Measurements from ENCODE around the gene RYR2.

DNA sequence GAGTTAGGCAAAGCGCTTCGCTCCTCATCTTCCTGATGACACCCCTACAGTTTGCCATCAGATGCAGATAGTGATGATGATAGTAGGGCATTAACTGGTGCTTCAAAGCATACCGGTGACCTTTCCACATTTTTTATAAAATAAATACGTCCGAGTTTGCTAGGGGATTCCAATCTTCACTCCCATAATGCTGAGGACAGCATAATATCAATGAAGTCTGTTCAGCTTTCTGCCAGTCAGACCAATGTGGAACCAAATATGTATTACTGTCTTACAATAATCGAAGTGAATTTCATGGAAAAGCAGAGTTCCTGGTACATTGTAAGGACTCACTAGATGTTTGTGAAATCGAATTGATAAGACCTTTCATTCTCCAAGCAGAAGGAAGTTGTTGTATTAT, 258.7 kb downstream of the RYR2 start:
- TF ChIP-seq, protein P1, sequence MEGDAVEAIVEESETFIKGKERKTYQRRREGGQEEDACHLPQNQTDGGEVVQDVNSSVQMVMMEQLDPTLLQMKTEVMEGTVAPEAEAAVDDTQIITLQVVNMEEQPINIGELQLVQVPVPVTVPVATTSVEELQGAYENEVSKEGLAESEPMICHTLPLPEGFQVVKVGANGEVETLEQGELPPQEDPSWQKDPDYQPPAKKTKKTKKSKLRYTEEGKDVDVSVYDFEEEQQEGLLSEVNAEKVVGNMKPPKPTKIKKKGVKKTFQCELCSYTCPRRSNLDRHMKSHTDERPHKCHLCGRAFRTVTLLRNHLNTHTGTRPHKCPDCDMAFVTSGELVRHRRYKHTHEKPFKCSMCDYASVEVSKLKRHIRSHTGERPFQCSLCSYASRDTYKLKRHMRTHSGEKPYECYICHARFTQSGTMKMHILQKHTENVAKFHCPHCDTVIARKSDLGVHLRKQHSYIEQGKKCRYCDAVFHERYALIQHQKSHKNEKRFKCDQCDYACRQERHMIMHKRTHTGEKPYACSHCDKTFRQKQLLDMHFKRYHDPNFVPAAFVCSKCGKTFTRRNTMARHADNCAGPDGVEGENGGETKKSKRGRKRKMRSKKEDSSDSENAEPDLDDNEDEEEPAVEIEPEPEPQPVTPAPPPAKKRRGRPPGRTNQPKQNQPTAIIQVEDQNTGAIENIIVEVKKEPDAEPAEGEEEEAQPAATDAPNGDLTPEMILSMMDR (IDR thresholded peaks at IDR 0.05 in 2 of 3, conservative IDR thresholded peaks at IDR 0.05 in 1 of 3; ENCODE audit: insufficient read depth in 2 of 3, low read depth in 1 of 3, low read length in 3 of 3): no peak
- TF ChIP-seq NONO (IDR thresholded peaks at IDR 0.05; ENCODE audit: low read depth in 2 of 2, low read length in 1 of 2): no peak
